ENCODE measurements around the gene GPR108. TPM values are rescaled to one million over a fixed set of nuclear protein-coding genes. Genes with fewer than 3 reads are reported as not detected.

Gene GPR108
- total RNA-seq, 1 donor from 2014 or later, result 45.4 TPM

DNA sequence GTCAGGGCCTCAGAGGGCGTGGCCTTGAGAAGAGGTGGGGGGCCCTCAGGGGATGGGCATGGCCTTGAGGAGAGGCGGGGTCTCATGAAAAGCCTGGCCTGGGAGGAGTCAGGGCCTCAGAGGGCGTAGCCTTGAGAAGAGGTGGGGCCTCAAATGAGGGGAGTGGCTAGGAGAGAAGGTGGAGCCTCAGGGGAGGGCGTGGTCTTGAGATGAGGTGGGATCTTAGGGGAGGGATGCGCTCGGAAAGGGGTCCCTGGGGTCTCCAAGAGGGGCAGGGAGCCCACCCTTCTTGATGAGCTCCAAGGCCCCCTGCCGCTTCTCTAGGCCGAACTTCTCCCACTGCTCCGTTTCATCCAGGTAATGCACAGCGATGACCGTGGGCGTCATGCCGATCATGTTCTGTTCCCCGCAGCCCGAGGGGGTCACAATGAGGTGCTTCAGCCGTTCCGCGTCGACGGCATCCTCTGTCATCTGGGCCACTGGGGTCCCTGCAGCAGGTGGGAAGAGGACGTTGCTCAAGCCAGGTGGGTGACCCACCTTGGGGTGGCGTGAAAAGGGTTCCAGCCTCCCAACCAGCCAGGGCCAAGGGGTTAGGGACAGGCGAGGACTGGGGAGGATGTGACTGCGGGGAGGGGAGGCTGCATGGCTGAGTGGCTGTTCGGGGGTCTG, 43.1 kb downstream of the GPR108 start:
- TF ChIP-seq, protein P1, sequence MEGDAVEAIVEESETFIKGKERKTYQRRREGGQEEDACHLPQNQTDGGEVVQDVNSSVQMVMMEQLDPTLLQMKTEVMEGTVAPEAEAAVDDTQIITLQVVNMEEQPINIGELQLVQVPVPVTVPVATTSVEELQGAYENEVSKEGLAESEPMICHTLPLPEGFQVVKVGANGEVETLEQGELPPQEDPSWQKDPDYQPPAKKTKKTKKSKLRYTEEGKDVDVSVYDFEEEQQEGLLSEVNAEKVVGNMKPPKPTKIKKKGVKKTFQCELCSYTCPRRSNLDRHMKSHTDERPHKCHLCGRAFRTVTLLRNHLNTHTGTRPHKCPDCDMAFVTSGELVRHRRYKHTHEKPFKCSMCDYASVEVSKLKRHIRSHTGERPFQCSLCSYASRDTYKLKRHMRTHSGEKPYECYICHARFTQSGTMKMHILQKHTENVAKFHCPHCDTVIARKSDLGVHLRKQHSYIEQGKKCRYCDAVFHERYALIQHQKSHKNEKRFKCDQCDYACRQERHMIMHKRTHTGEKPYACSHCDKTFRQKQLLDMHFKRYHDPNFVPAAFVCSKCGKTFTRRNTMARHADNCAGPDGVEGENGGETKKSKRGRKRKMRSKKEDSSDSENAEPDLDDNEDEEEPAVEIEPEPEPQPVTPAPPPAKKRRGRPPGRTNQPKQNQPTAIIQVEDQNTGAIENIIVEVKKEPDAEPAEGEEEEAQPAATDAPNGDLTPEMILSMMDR (IDR thresholded peaks at IDR 0.05), result no peak
- Mint-ChIP-seq H3K27me3 (ENCODE audit: unreplicated experiment) (no peaks in the 10 kb centered on the region), H3K4me1 (ENCODE audit: unreplicated experiment) (no peaks in the 10 kb centered on the region), H3K4me3 (ENCODE audit: unreplicated experiment) (no peak overlapping the region), H3K27ac (ENCODE audit: unreplicated experiment) (no peak overlapping the region), H3K9me3 (ENCODE audit: unreplicated experiment) (no peaks in the 10 kb centered on the region), H3K36me3 (ENCODE audit: unreplicated experiment) (no peaks in the 10 kb centered on the region)
- DNase-seq (ENCODE audit: extremely low spot score, unreplicated experiment), result no peak

DNA sequence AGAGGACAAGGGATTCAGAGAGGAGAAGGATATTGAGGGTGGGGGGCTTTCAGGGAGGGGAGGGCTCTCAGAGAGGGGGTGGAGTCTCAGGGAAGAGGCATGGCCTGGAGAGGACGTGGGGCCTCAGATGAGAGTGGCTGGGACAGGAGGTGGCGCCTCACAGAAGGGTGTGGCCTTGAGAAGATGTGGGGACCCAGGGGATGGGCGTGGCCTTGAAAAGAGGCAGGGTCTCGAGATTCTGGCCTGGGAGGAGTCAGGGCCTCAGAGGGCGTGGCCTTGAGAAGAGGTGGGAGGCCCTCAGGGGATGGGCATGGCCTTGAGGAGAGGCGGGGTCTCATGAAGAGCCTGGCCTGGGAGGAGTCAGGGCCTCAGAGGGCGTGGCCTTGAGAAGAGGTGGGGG, 43.7 kb downstream of the GPR108 start:
- TF ChIP-seq, protein P1 (IDR thresholded peaks at IDR 0.05), result no peak
- no peak for DNase-seq (ENCODE audit: extremely low spot score, unreplicated experiment)
- Mint-ChIP-seq H3K4me1 (ENCODE audit: unreplicated experiment) (no peaks in the 10 kb centered on the region), H3K4me3 (ENCODE audit: unreplicated experiment) (no peak overlapping the region), H3K36me3 (ENCODE audit: unreplicated experiment) (no peaks in the 10 kb centered on the region), H3K27me3 (ENCODE audit: unreplicated experiment) (no peaks in the 10 kb centered on the region), H3K9me3 (ENCODE audit: unreplicated experiment) (peaks cover 2% of the 10 kb centered on the region), H3K27ac (ENCODE audit: unreplicated experiment) (no peak overlapping the region)

DNA sequence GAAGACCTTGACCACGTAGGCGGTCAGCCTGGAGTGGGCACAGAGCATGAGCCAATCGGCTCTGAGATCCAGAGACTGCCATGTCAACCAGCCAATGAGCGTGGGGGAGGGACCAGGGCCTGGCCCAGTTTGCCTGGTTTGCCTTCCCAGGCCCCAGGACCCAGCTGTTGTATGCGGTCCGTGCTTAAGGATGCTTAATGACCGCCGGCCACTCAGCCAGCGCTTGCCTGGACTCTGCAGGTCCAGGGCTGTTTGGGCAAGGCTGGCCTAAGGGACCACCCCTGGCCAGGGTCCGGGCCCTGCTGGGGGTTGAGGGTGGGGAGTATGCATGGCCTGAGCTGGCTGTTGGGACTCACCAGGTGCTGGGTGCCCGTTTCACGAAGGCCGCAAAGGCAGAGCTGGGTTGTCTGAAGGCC, 44.3 kb downstream of the GPR108 start:
- H3K9me3 Mint-ChIP-seq (ENCODE audit: unreplicated experiment), result peaks cover 3% of the 10 kb centered on the region
- H3K4me3 Mint-ChIP-seq (ENCODE audit: unreplicated experiment), result no peak overlapping the region
- H3K27me3 Mint-ChIP-seq (ENCODE audit: unreplicated experiment), result no peaks in the 10 kb centered on the region
- H3K27ac Mint-ChIP-seq (ENCODE audit: unreplicated experiment), result no peak overlapping the region
- no peaks in the 10 kb centered on the region for H3K4me1 Mint-ChIP-seq (ENCODE audit: unreplicated experiment)
- TF ChIP-seq, protein P1 (IDR thresholded peaks at IDR 0.05), result no peak
- DNase-seq (ENCODE audit: extremely low spot score, unreplicated experiment), result no peak
- no peaks in the 10 kb centered on the region for H3K36me3 Mint-ChIP-seq (ENCODE audit: unreplicated experiment)

DNA sequence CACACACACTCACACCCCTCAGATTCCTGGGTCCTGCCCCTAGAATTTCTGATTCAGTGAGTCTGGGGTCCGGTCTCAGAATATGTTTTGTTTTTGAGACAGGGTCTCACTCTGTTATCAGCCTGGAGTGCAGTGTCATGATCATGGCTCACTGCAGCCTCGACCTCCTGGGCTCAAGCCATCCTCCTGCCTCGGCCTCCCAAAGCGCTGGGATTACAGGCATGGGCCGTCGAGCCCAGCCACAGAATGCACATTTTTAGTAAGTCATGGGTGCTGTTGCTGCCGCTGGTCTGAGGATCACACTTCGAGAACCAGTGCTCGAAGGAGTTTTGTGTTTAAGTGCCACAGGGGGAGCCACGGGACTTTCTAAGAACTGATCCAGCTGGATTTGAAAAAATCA, 45.4 kb downstream of the GPR108 start:
- DNase-seq (ENCODE audit: extremely low spot score, unreplicated experiment), result no peak
- H3K4me1 Mint-ChIP-seq (ENCODE audit: unreplicated experiment), result no peaks in the 10 kb centered on the region
- TF ChIP-seq, protein P1 (IDR thresholded peaks at IDR 0.05), result no peak
- no peak overlapping the region for H3K4me3 Mint-ChIP-seq (ENCODE audit: unreplicated experiment)
- no peaks in the 10 kb centered on the region for H3K36me3 Mint-ChIP-seq (ENCODE audit: unreplicated experiment)
- no peak overlapping the region for H3K27ac Mint-ChIP-seq (ENCODE audit: unreplicated experiment)
- H3K27me3 Mint-ChIP-seq (ENCODE audit: unreplicated experiment), result no peaks in the 10 kb centered on the region
- peaks cover 3% of the 10 kb centered on the region for H3K9me3 Mint-ChIP-seq (ENCODE audit: unreplicated experiment)

DNA sequence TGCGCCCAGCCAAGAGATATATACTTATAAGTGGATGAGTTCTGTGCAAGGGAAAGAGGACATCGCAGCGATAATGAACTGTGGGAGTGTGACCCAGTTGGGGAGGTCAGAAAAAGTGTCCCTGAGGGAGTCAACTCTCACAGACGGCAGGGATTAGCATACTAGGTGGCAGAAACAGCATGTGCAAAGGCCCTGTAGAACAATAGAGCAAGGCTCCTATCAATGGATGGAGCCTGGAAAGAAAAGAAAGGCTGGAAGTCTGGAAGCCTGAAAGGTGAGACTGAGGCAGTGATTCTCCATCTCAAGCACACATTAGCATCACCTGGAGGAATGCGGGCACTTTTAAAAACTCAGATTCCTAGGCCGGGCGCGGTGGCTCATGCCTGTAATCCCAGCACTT, 46.0 kb downstream of the GPR108 start:
- H3K4me1 Mint-ChIP-seq (ENCODE audit: unreplicated experiment), result no peaks in the 10 kb centered on the region
- H3K27ac Mint-ChIP-seq (ENCODE audit: unreplicated experiment), result no peak overlapping the region
- TF ChIP-seq, protein P1 (IDR thresholded peaks at IDR 0.05), result no peak
- H3K27me3 Mint-ChIP-seq (ENCODE audit: unreplicated experiment), result peaks cover 2% of the 10 kb centered on the region
- peaks cover 3% of the 10 kb centered on the region for H3K9me3 Mint-ChIP-seq (ENCODE audit: unreplicated experiment)
- no peak overlapping the region for H3K4me3 Mint-ChIP-seq (ENCODE audit: unreplicated experiment)
- no peaks in the 10 kb centered on the region for H3K36me3 Mint-ChIP-seq (ENCODE audit: unreplicated experiment)
- no peak for DNase-seq (ENCODE audit: extremely low spot score, unreplicated experiment)
